Activated B cell treated with CpG ODN at 0.5 μM for 24 hours (primary cell): ENCODE data around the gene EXOC3. TPM values are rescaled to one million over a fixed set of nuclear protein-coding genes. Genes with fewer than 3 reads are reported as not detected.

Source experiments
- ATAC-seq: fragments of 200-7000 bp; cut with Tn5 transposase; one replicate; pipeline ENCODE4 v1.10.0; 2021; ENCODE audit warnings: low read depth, mild to moderate bottlenecking, moderate library complexity
- CTCF ChIA-PET: fragments of 350-600 bp; sonication (Branson Sonifier 250); formaldehyde crosslinking; loops from one replicate; lab custom pipeline; 2021; ENCODE audit warnings: antibody characterized with exemption; lab: Charles Lee
- POLR2A ChIA-PET: fragments of 350-600 bp; sonication (Branson Sonifier 250); formaldehyde crosslinking; loops from one replicate; lab custom pipeline; 2021; ENCODE audit warnings: antibody characterized with exemption; lab: Charles Lee
- DNase-seq: peaks from one replicate; pipeline ENCODE4 v3.0.0; 2022
- H3K27ac Mint-ChIP-seq: one replicate; pipeline ENCODE4 v1.8.0; 2020; ENCODE audit warnings: mixed read lengths
- H3K27me3 Mint-ChIP-seq: one replicate; pipeline ENCODE4 v1.8.0; 2021; ENCODE audit warnings: mixed read lengths
- H3K36me3 Mint-ChIP-seq: one replicate; pipeline ENCODE4 v1.8.0; 2021; ENCODE audit warnings: low read depth, mixed read lengths
- H3K4me1 Mint-ChIP-seq: one replicate; pipeline ENCODE4 v1.8.0; 2021; ENCODE audit warnings: mixed read lengths
- H3K4me3 Mint-ChIP-seq: one replicate; pipeline ENCODE4 v1.8.0; 2020; ENCODE audit warnings: mild to moderate bottlenecking, mixed read lengths
- H3K9me3 Mint-ChIP-seq: one replicate; pipeline ENCODE4 v1.8.0; 2020; ENCODE audit warnings: mixed read lengths
- CTCF ChIP-seq: fragments of 200-600 bp; IDR thresholded peaks from one replicate; pipeline ENCODE4 v1.8.0; 2022; ENCODE audit warnings: antibody characterized with exemption, mild to moderate bottlenecking
- intact Hi-C: fragments of 100-400 bp; cut with micrococcal nuclease; formaldehyde crosslinking; loops from one replicate; pipeline ENCODE4 v1.15.1; 2024
- total RNA-seq: library from RNA; stranded (reverse); gene quantifications from 2 replicates; pipeline ENCODE4 v1.2.3, GENCODE V29; 2022

Gene EXOC3
- total RNA-seq, 1 donor from 2014 or later, result 79.6 TPM

GRCh38 chr5:493758-494157, 50.8 kb downstream of the EXOC3 start:
- Mint-ChIP-seq H3K4me1 (no peaks in the 10 kb centered on the region), H3K4me3 (no peak overlapping the region), H3K36me3 (no peaks in the 10 kb centered on the region), H3K9me3 (no peaks in the 10 kb centered on the region), H3K27me3 (peaks cover 16% of the 10 kb centered on the region), H3K27ac (no peak overlapping the region)
- ATAC-seq, result no peak
- POLR2A ChIA-PET, result no interaction called here
- CTCF ChIA-PET, result no interaction called here
- no peak for TF ChIP-seq CTCF
- no peak for DNase-seq
- intact Hi-C loops, result no loop called here

GRCh38 chr5:494667-495255, 51.8 kb downstream of the EXOC3 start:
- CTCF ChIA-PET, result no interaction called here
- ATAC-seq, result no peak
- H3K36me3 Mint-ChIP-seq, result no peaks in the 10 kb centered on the region
- no peak for DNase-seq
- POLR2A ChIA-PET, result no interaction called here
- H3K27ac Mint-ChIP-seq, result no peak overlapping the region
- H3K4me3 Mint-ChIP-seq, result no peak overlapping the region
- H3K4me1 Mint-ChIP-seq, result no peaks in the 10 kb centered on the region
- peaks cover 25% of the 10 kb centered on the region for H3K27me3 Mint-ChIP-seq
- intact Hi-C loops, result no loop called here
- no peak for TF ChIP-seq CTCF
- H3K9me3 Mint-ChIP-seq, result no peaks in the 10 kb centered on the region

- no peaks in the 10 kb centered on the region for H3K9me3 Mint-ChIP-seq
- intact Hi-C loops, result no loop called here
- H3K4me3 Mint-ChIP-seq, result no peak overlapping the region
- H3K27ac Mint-ChIP-seq, result no peak overlapping the region
- DNase-seq (no peak), ATAC-seq (no peak)
- H3K4me1 Mint-ChIP-seq, result no peaks in the 10 kb centered on the region
- peaks cover 28% of the 10 kb centered on the region for H3K27me3 Mint-ChIP-seq
- CTCF ChIA-PET, result no interaction called here
- POLR2A ChIA-PET, result no interaction called here
- no peak for TF ChIP-seq CTCF
- H3K36me3 Mint-ChIP-seq, result no peaks in the 10 kb centered on the region
Measured at GRCh38 chr5:496028-496427, 53.1 kb downstream of the EXOC3 start.

GRCh38 chr5:497090-497700, 54.2 kb downstream of the EXOC3 start:
- Mint-ChIP-seq H3K9me3 (no peaks in the 10 kb centered on the region), H3K27ac (no peak overlapping the region), H3K4me1 (no peaks in the 10 kb centered on the region), H3K27me3 (peaks cover 28% of the 10 kb centered on the region), H3K36me3 (no peaks in the 10 kb centered on the region), H3K4me3 (no peak overlapping the region)
- no peak for TF ChIP-seq CTCF
- CTCF ChIA-PET, result no interaction called here
- no peak for ATAC-seq
- POLR2A ChIA-PET, result no interaction called here
- DNase-seq, result no peak
- intact Hi-C loops, result no loop called here

GRCh38 chr5:497871-498509, 55.0 kb downstream of the EXOC3 start:
- POLR2A ChIA-PET, result no interaction called here
- Mint-ChIP-seq H3K4me1 (no peaks in the 10 kb centered on the region), H3K27ac (no peak overlapping the region), H3K9me3 (peaks cover 2% of the 10 kb centered on the region), H3K4me3 (no peak overlapping the region), H3K27me3 (peaks cover 34% of the 10 kb centered on the region), H3K36me3 (no peaks in the 10 kb centered on the region)
- TF ChIP-seq CTCF, result no peak
- DNase-seq (no peak), ATAC-seq (no peak)
- intact Hi-C loops, result no loop called here
- CTCF ChIA-PET, result no interaction called here
